Limb (tissue), 2 donors: ENCODE results near the gene ITPK1.

Experiments
- DNase-seq, 2 donors: peaks; one replicate each; pipeline ENCODE4 v3.0.0-alpha.2; 2016; ENCODE audit errors: extremely low spot score in 2 of 2

The ITPK1 gene

GRCh38 chr14:92953526-92953925 lies 162.2 kb downstream of the ITPK1 start:
- DNase-seq, result no peak

GRCh38 chr14:92952481-92953298 lies 163.0 kb downstream of the ITPK1 start:
- no peak for DNase-seq

GRCh38 chr14:92951912-92952471 lies 163.7 kb downstream of the ITPK1 start:
- peak; percentile 44 to 88 for DNase-seq

- no peak for DNase-seq
Measured at GRCh38 chr14:92951261-92951660, 164.5 kb downstream of the ITPK1 start.

GRCh38 chr14:92950773-92951172 lies 165.0 kb downstream of the ITPK1 start:
- no peak for DNase-seq

GRCh38 chr14:92950193-92950540 lies 165.6 kb downstream of the ITPK1 start:
- no peak for DNase-seq

- no peak for DNase-seq
Measured at GRCh38 chr14:92949496-92950192, 166.1 kb downstream of the ITPK1 start.

GRCh38 chr14:92948647-92949046 lies 167.1 kb downstream of the ITPK1 start:
- DNase-seq, result no peak

- DNase-seq, result no peak
Measured at GRCh38 chr14:92946847-92947545, 168.7 kb downstream of the ITPK1 start.

GRCh38 chr14:92945959-92946846 lies 169.5 kb downstream of the ITPK1 start:
- no peak for DNase-seq

GRCh38 chr14:92945544-92945943 lies 170.2 kb downstream of the ITPK1 start:
- DNase-seq, result no peak

- no peak for DNase-seq
Measured at GRCh38 chr14:92944976-92945375, 170.7 kb downstream of the ITPK1 start.

- DNase-seq, result no peak
Measured at GRCh38 chr14:92943855-92944570, 171.7 kb downstream of the ITPK1 start.

- no peak for DNase-seq
Measured at GRCh38 chr14:92942976-92943710, 172.6 kb downstream of the ITPK1 start.

GRCh38 chr14:92942576-92942975 lies 173.1 kb downstream of the ITPK1 start:
- no peak for DNase-seq

GRCh38 chr14:92942136-92942535 lies 173.6 kb downstream of the ITPK1 start:
- no peak for DNase-seq

GRCh38 chr14:92941531-92941930 lies 174.2 kb downstream of the ITPK1 start:
- DNase-seq, result no peak

GRCh38 chr14:92940543-92940942 lies 175.2 kb downstream of the ITPK1 start:
- DNase-seq, result no peak

- DNase-seq, result no peak
Measured at GRCh38 chr14:92939699-92940098, 176.0 kb downstream of the ITPK1 start.
